HepG2 (cell line): ENCODE results near the gene TSSK2. TPM values are rescaled to one million over a fixed set of nuclear protein-coding genes. Genes with fewer than 3 reads are reported as not detected.

Experiments used
- DMTF1 ChIP-seq: sonication (generic); formaldehyde crosslinking; IDR thresholded peaks from 2 replicates; pipeline ENCODE4 v1.4.0; 2020; ENCODE audit warnings: mild to moderate bottlenecking, missing genetic modification reagents
- DNMT1 ChIP-seq: sonication (generic); formaldehyde crosslinking; IDR thresholded peaks from 2 replicates; pipeline ENCODE4 v1.5.1; 2020; ENCODE audit warnings: mild to moderate bottlenecking, missing genetic modification reagents
- FOXK1 ChIP-seq: sonication (generic); formaldehyde crosslinking; IDR thresholded peaks from 2 replicates; pipeline ENCODE4 v1.4.0; 2020; ENCODE audit warnings: low read depth, missing genetic modification reagents, borderline replicate concordance
- GABPB1 ChIP-seq: IDR thresholded peaks from 2 replicates; pipeline ENCODE4 v1.6.1; 2016; ENCODE audit warnings: mild to moderate bottlenecking, missing genetic modification reagents, moderate library complexity, missing compliant biosample characterization
- NFE2L1 ChIP-seq: sonication (generic); formaldehyde crosslinking; IDR thresholded peaks from 2 replicates; pipeline ENCODE4 v1.4.0; 2020; ENCODE audit warnings: missing genetic modification reagents, mild to moderate bottlenecking, borderline replicate concordance
- NFKB2 ChIP-seq: sonication (generic); formaldehyde crosslinking; IDR thresholded peaks from 2 replicates; pipeline ENCODE4 v1.4.0; 2020; ENCODE audit warnings: missing genetic modification reagents, borderline replicate concordance
- NFYB ChIP-seq: sonication (generic); formaldehyde crosslinking; IDR thresholded peaks from 2 replicates; pipeline ENCODE4 v1.4.0; 2020; ENCODE audit warnings: missing genetic modification reagents
- PTBP1 ChIP-seq: fragments of 200-400 bp; formaldehyde crosslinking; IDR thresholded peaks from 2 replicates; pipeline ENCODE4 v1.6.1; 2018; ENCODE audit warnings: low read length, low read depth; ENCODE audit not compliant: poor library complexity, severe bottlenecking
- SALL1 ChIP-seq: sonication (generic); formaldehyde crosslinking; IDR thresholded peaks from 2 replicates; pipeline ENCODE4 v1.8.0; 2022; ENCODE audit warnings: mild to moderate bottlenecking, missing genetic modification reagents
- SOX13 ChIP-seq, 3 experiments: fragments of 450-650 bp in 1 of 3; sonication (generic) in 1 of 3; formaldehyde crosslinking in 1 of 3; IDR thresholded peaks in 2 of 3; conservative IDR thresholded peaks in 1 of 3; 2 replicates each; pipeline versions ENCODE4 v1.5.0 to v1.6.1; 2016 to 2020; ENCODE audit warnings: antibody characterized with exemption in 1 of 3, mild to moderate bottlenecking in 1 of 3, missing compliant biosample characterization in 1 of 3, missing genetic modification reagents in 1 of 3, moderate library complexity in 1 of 3
- ZFP36L2 ChIP-seq: sonication (generic); formaldehyde crosslinking; IDR thresholded peaks from 2 replicates; pipeline ENCODE4 v1.4.0; 2020; ENCODE audit warnings: missing genetic modification reagents
- ZNF124 ChIP-seq: sonication (generic); formaldehyde crosslinking; IDR thresholded peaks from 2 replicates; pipeline ENCODE4 v1.4.0; 2020; ENCODE audit warnings: missing genetic modification reagents
- ZNF207 ChIP-seq: fragments of 450-650 bp; IDR thresholded peaks from 2 replicates; pipeline ENCODE4 v1.6.1; 2016; ENCODE audit warnings: antibody characterized with exemption, borderline replicate concordance
- ZNF230 ChIP-seq: sonication (generic); formaldehyde crosslinking; IDR thresholded peaks from 2 replicates; pipeline ENCODE4 v1.4.0; 2020; ENCODE audit warnings: mild to moderate bottlenecking, missing genetic modification reagents
- ZNF24 ChIP-seq: fragments of 450-650 bp; IDR thresholded peaks from 2 replicates; pipeline ENCODE4 v1.6.1; 2017; ENCODE audit warnings: antibody characterized with exemption, mild to moderate bottlenecking
- ZNF547 ChIP-seq: sonication (generic); formaldehyde crosslinking; IDR thresholded peaks from 2 replicates; pipeline ENCODE4 v1.5.1; 2020; ENCODE audit warnings: mild to moderate bottlenecking, missing genetic modification reagents
- ZNF75D ChIP-seq: sonication (generic); formaldehyde crosslinking; IDR thresholded peaks from 2 replicates; pipeline ENCODE4 v1.8.1; 2023; ENCODE audit warnings: missing genetic modification reagents, mild to moderate bottlenecking, borderline replicate concordance
- ZNF777 ChIP-seq: sonication (generic); formaldehyde crosslinking; IDR thresholded peaks from 2 replicates; pipeline ENCODE4 v1.4.0; 2020; ENCODE audit warnings: missing genetic modification reagents
- polyA plus RNA-seq, 8 experiments: library from polyadenylated mRNA; depleted of rRNA in 3 of 8; stranded (reverse) in 7 of 8; unstranded in 1 of 8; fragments of >200 nt; fragmentation: Illumina TruSeq in 4 of 8; extraction: Trizol in 4 of 8; gene quantifications; 2 replicates each; pipeline versions ENCODE4 v1.2.1 to v1.2.3, GENCODE V29; 2011 to 2016; ENCODE audit warnings: low read depth in 4 of 8, missing spikeins in 1 of 8, mixed read lengths in 1 of 8; ENCODE audit not compliant: insufficient read depth in 1 of 8
- total RNA-seq, 5 experiments: library from RNA; depleted of rRNA; stranded (reverse); fragments of >200 nt; fragmentation: Illumina TruSeq; extraction: Trizol; gene quantifications; 2 replicates each; pipeline ENCODE4 v1.2.3, GENCODE V29; 2016; ENCODE audit warnings: low read depth in 1 of 5
- TF ChIP-seq, protein P1 (sequence below): sonication (generic); formaldehyde crosslinking; IDR thresholded peaks from 2 replicates; pipeline ENCODE4 v1.4.0; 2020; ENCODE audit warnings: missing genetic modification reagents
- TF ChIP-seq, protein P2 (sequence below): sonication (generic); formaldehyde crosslinking; IDR thresholded peaks from 2 replicates; pipeline ENCODE4 v1.5.1; 2020; ENCODE audit warnings: mild to moderate bottlenecking, missing genetic modification reagents, borderline replicate concordance

Gene TSSK2
- total and polyA plus RNA-seq, 2 of the 13 experiments (the other 11 are each of a cell fraction or from before 2014, with no cell fraction given) = not detected

GRCh38 chr22:19178065-19178656 lies 47.1 kb downstream of the TSSK2 start (continued):
- TF ChIP-seq NFYB (CRISPR knock-in tag) (no peak), NFE2L1 (CRISPR knock-in tag) (no peak), ZNF24 (no peak), DMTF1 (0 out of 2 replicates have a peak, but pooled peaks have one; percentile 54), GABPB1 (CRISPR knock-in tag) (peak; percentile 73), ZNF547 (no peak), ZNF75D (CRISPR knock-in tag) (no peak), DNMT1 (no peak), SOX13 (IDR thresholded peaks at IDR 0.05) (no peak), SOX13 (CRISPR knock-in tag; conservative IDR thresholded peaks at IDR 0.05 in 1 of 2, IDR thresholded peaks at IDR 0.05 in 1 of 2) (0 out of 4 replicates have a peak, but pooled peaks of 1 of the 2 experiments have one; percentile 5), FOXK1 (no peak), ZNF777 (CRISPR knock-in tag) (peak; percentile 16; the same call in 1 of the 2 replicates), ZNF207 (no peak), NFKB2 (CRISPR knock-in tag) (no peak; the same call in 1 of the 2 replicates), ZNF124 (CRISPR knock-in tag) (no peak), SALL1 (CRISPR knock-in tag) (peak; percentile 28; the same call in 1 of the 2 replicates), ZFP36L2 (CRISPR knock-in tag) (no peak), PTBP1 (no peak), ZNF230 (no peak; the same call in 1 of the 2 replicates)
- TF ChIP-seq, protein P1, sequence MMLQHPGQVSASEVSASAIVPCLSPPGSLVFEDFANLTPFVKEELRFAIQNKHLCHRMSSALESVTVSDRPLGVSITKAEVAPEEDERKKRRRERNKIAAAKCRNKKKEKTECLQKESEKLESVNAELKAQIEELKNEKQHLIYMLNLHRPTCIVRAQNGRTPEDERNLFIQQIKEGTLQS = no peak
- TF ChIP-seq, protein P2, sequence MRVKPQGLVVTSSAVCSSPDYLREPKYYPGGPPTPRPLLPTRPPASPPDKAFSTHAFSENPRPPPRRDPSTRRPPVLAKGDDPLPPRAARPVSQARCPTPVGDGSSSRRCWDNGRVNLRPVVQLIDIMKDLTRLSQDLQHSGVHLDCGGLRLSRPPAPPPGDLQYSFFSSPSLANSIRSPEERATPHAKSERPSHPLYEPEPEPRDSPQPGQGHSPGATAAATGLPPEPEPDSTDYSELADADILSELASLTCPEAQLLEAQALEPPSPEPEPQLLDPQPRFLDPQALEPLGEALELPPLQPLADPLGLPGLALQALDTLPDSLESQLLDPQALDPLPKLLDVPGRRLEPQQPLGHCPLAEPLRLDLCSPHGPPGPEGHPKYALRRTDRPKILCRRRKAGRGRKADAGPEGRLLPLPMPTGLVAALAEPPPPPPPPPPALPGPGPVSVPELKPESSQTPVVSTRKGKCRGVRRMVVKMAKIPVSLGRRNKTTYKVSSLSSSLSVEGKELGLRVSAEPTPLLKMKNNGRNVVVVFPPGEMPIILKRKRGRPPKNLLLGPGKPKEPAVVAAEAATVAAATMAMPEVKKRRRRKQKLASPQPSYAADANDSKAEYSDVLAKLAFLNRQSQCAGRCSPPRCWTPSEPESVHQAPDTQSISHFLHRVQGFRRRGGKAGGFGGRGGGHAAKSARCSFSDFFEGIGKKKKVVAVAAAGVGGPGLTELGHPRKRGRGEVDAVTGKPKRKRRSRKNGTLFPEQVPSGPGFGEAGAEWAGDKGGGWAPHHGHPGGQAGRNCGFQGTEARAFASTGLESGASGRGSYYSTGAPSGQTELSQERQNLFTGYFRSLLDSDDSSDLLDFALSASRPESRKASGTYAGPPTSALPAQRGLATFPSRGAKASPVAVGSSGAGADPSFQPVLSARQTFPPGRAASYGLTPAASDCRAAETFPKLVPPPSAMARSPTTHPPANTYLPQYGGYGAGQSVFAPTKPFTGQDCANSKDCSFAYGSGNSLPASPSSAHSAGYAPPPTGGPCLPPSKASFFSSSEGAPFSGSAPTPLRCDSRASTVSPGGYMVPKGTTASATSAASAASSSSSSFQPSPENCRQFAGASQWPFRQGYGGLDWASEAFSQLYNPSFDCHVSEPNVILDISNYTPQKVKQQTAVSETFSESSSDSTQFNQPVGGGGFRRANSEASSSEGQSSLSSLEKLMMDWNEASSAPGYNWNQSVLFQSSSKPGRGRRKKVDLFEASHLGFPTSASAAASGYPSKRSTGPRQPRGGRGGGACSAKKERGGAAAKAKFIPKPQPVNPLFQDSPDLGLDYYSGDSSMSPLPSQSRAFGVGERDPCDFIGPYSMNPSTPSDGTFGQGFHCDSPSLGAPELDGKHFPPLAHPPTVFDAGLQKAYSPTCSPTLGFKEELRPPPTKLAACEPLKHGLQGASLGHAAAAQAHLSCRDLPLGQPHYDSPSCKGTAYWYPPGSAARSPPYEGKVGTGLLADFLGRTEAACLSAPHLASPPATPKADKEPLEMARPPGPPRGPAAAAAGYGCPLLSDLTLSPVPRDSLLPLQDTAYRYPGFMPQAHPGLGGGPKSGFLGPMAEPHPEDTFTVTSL (CRISPR knock-in tag) = no peak
